Activated naive CD4-positive, alpha-beta T cell treated with anti-CD3 and anti-CD28 coated beads, Interleukin-2, amount 50 U/mL, for 24 hours (primary cell): ENCODE results near the gene RNF10.
"Not testable (repeated sequence)": the region's sequence is repeated elsewhere in the genome, so short reads cannot be mapped to it uniquely, and the experiment has no call there.

Experiments used
- H3K27ac Mint-ChIP-seq: one replicate; pipeline ENCODE4 v1.8.0; 2021; ENCODE audit warnings: mild to moderate bottlenecking, mixed read lengths
- H3K27me3 Mint-ChIP-seq: one replicate; pipeline ENCODE4 v1.8.0; 2021; ENCODE audit warnings: mixed read lengths
- H3K36me3 Mint-ChIP-seq: one replicate; pipeline ENCODE4 v1.8.0; 2021; ENCODE audit warnings: mixed read lengths
- H3K4me1 Mint-ChIP-seq: one replicate; pipeline ENCODE4 v1.8.0; 2021; ENCODE audit warnings: mixed read lengths
- H3K4me3 Mint-ChIP-seq: one replicate; pipeline ENCODE4 v1.8.0; 2021; ENCODE audit warnings: mild to moderate bottlenecking, mixed read lengths
- H3K9me3 Mint-ChIP-seq: one replicate; pipeline ENCODE4 v1.8.0; 2021; ENCODE audit warnings: mixed read lengths

Gene RNF10

GRCh38 chr12:120584343-120585149 is 50.4 kb downstream of the RNF10 start:
- Mint-ChIP-seq H3K27me3 (no peaks in the 10 kb centered on the region), H3K27ac (no peak overlapping the region), H3K9me3 (no peaks in the 10 kb centered on the region), H3K4me1 (peaks cover 34% of the 10 kb centered on the region), H3K36me3 (no peaks in the 10 kb centered on the region), H3K4me3 (peak overlapping the region; percentile 83)

- Mint-ChIP-seq H3K4me1 (peaks cover 18% of the 10 kb centered on the region), H3K36me3 (no peaks in the 10 kb centered on the region), H3K27me3 (no peaks in the 10 kb centered on the region), H3K27ac (no peak overlapping the region), H3K9me3 (no peaks in the 10 kb centered on the region), H3K4me3 (no peak overlapping the region)
Measured at GRCh38 chr12:120586206-120586605, 52.0 kb downstream of the RNF10 start.

GRCh38 chr12:120586860-120587259 is 52.7 kb downstream of the RNF10 start:
- H3K4me3 Mint-ChIP-seq = no peak overlapping the region
- H3K27ac Mint-ChIP-seq = no peak overlapping the region
- no peaks in the 10 kb centered on the region for H3K36me3 Mint-ChIP-seq
- no peaks in the 10 kb centered on the region for H3K27me3 Mint-ChIP-seq
- peaks cover 12% of the 10 kb centered on the region for H3K4me1 Mint-ChIP-seq
- H3K9me3 Mint-ChIP-seq = no peaks in the 10 kb centered on the region

- Mint-ChIP-seq H3K36me3 (no peaks in the 10 kb centered on the region), H3K27me3 (no peaks in the 10 kb centered on the region), H3K4me1 (peaks cover 6% of the 10 kb centered on the region), H3K4me3 (no peak overlapping the region), H3K9me3 (no peaks in the 10 kb centered on the region), H3K27ac (no peak overlapping the region)
Measured at GRCh38 chr12:120588371-120588770, 54.2 kb downstream of the RNF10 start.

GRCh38 chr12:120588948-120589930 is 55.1 kb downstream of the RNF10 start:
- Mint-ChIP-seq H3K4me1 (no peaks in the 10 kb centered on the region), H3K27ac (no peak overlapping the region), H3K4me3 (no peak overlapping the region), H3K9me3 (no peaks in the 10 kb centered on the region), H3K27me3 (no peaks in the 10 kb centered on the region), H3K36me3 (no peaks in the 10 kb centered on the region)

- H3K27me3 Mint-ChIP-seq = no peaks in the 10 kb centered on the region
- H3K9me3 Mint-ChIP-seq = no peaks in the 10 kb centered on the region
- no peaks in the 10 kb centered on the region for H3K36me3 Mint-ChIP-seq
- H3K4me1 Mint-ChIP-seq = no peaks in the 10 kb centered on the region
- no peak overlapping the region for H3K4me3 Mint-ChIP-seq
- H3K27ac Mint-ChIP-seq = no peak overlapping the region
Measured at GRCh38 chr12:120590741-120591407, 56.7 kb downstream of the RNF10 start.

- Mint-ChIP-seq H3K4me1 (no peaks in the 10 kb centered on the region), H3K27me3 (no peaks in the 10 kb centered on the region), H3K9me3 (no peaks in the 10 kb centered on the region), H3K36me3 (no peaks in the 10 kb centered on the region), H3K27ac (no peak overlapping the region), H3K4me3 (no peak overlapping the region)
Measured at GRCh38 chr12:120592121-120593049, 58.2 kb downstream of the RNF10 start.

- Mint-ChIP-seq H3K36me3 (no peaks in the 10 kb centered on the region), H3K4me1 (no peaks in the 10 kb centered on the region), H3K27me3 (no peaks in the 10 kb centered on the region), H3K27ac (no peak overlapping the region), H3K9me3 (no peaks in the 10 kb centered on the region), H3K4me3 (no peak overlapping the region)
Measured at GRCh38 chr12:120596901-120597300, 62.7 kb downstream of the RNF10 start.

- Mint-ChIP-seq H3K9me3 (no peaks in the 10 kb centered on the region), H3K27me3 (no peaks in the 10 kb centered on the region), H3K4me3 (no peak overlapping the region), H3K4me1 (no peaks in the 10 kb centered on the region), H3K27ac (no peak overlapping the region), H3K36me3 (no peaks in the 10 kb centered on the region)
Measured at GRCh38 chr12:120597861-120598260, 63.7 kb downstream of the RNF10 start.

GRCh38 chr12:120598674-120599463 is 64.7 kb downstream of the RNF10 start:
- no peaks in the 10 kb centered on the region for H3K9me3 Mint-ChIP-seq
- no peaks in the 10 kb centered on the region for H3K27me3 Mint-ChIP-seq
- no peaks in the 10 kb centered on the region for H3K4me1 Mint-ChIP-seq
- no peak overlapping the region for H3K4me3 Mint-ChIP-seq
- H3K36me3 Mint-ChIP-seq = no peaks in the 10 kb centered on the region
- no peak overlapping the region for H3K27ac Mint-ChIP-seq

GRCh38 chr12:120599672-120600552 is 65.8 kb downstream of the RNF10 start:
- no peak overlapping the region for H3K27ac Mint-ChIP-seq
- no peak overlapping the region for H3K4me3 Mint-ChIP-seq
- H3K4me1 Mint-ChIP-seq = no peaks in the 10 kb centered on the region
- H3K36me3 Mint-ChIP-seq = no peaks in the 10 kb centered on the region
- no peaks in the 10 kb centered on the region for H3K27me3 Mint-ChIP-seq
- no peaks in the 10 kb centered on the region for H3K9me3 Mint-ChIP-seq

- not testable (repeated sequence) for H3K36me3 Mint-ChIP-seq, H3K4me1 Mint-ChIP-seq, H3K27me3 Mint-ChIP-seq
Measured at GRCh38 chr12:120602416-120602815, 68.3 kb downstream of the RNF10 start.

GRCh38 chr12:120610560-120610959 is 76.4 kb downstream of the RNF10 start:
- H3K27me3 Mint-ChIP-seq = no peaks in the 10 kb centered on the region
- H3K4me1 Mint-ChIP-seq = peaks cover 12% of the 10 kb centered on the region
- H3K9me3 Mint-ChIP-seq = no peaks in the 10 kb centered on the region
- H3K4me3 Mint-ChIP-seq = no peak overlapping the region
- no peak overlapping the region for H3K27ac Mint-ChIP-seq
- no peaks in the 10 kb centered on the region for H3K36me3 Mint-ChIP-seq

More at GRCh38 chr12:120602416-120602815, 68.3 kb downstream of the RNF10 start:
- H3K9me3 Mint-ChIP-seq, H3K4me3 Mint-ChIP-seq, H3K27ac Mint-ChIP-seq: not testable (repeated sequence)
